Activated naive CD4-positive, alpha-beta T cell treated with anti-CD3 and anti-CD28 coated beads, Interleukin-2, amount 50 U/mL, for 24 hours (primary cell): ENCODE data around the gene BDP1.
"Not testable (repeated sequence)": the region's sequence is repeated elsewhere in the genome, so short reads cannot be mapped to it uniquely, and the experiment has no call there.

Source experiments
- H3K27ac Mint-ChIP-seq: one replicate; pipeline ENCODE4 v1.8.0; 2021; ENCODE audit warnings: mild to moderate bottlenecking, mixed read lengths
- H3K27me3 Mint-ChIP-seq: one replicate; pipeline ENCODE4 v1.8.0; 2021; ENCODE audit warnings: mixed read lengths
- H3K36me3 Mint-ChIP-seq: one replicate; pipeline ENCODE4 v1.8.0; 2021; ENCODE audit warnings: mixed read lengths
- H3K4me1 Mint-ChIP-seq: one replicate; pipeline ENCODE4 v1.8.0; 2021; ENCODE audit warnings: mixed read lengths
- H3K4me3 Mint-ChIP-seq: one replicate; pipeline ENCODE4 v1.8.0; 2021; ENCODE audit warnings: mild to moderate bottlenecking, mixed read lengths
- H3K9me3 Mint-ChIP-seq: one replicate; pipeline ENCODE4 v1.8.0; 2021; ENCODE audit warnings: mixed read lengths

Gene BDP1

DNA sequence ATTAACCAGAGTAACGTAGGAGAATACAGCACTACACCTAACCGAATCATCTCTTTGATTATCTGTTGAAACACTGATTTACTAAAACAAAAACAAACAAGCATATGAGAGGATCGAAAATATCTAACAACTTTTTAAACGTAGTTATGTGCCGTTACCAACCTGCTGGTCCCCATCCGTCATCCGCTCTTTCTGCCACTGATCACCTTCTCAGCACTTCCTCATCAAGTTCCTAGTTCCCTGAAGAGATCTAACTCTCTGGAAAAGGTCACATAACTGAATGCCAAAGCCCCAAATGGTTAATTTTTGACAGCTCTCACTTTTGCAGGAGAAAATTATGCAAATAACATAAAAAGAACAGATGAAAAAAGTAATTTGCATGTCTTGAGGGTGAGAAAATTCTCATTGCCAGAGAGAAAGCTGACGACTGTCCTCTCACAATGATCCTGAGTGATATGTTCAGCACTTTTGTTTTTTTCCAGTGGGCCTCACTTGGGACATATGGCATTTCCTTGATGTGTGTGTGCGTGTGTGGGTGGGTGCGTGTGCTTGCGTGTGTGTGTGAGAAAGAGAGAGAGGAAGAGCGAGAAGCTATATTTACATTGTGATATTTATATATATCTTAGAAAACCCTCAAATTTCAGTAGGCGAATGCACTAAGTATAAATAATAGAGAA is 8.8 kb upstream of the BDP1 start:
- H3K27me3 Mint-ChIP-seq = peaks cover 21% of the 10 kb centered on the region
- H3K4me1 Mint-ChIP-seq = peaks cover 14% of the 10 kb centered on the region
- H3K4me3 Mint-ChIP-seq = peak overlapping the region; percentile 49
- H3K9me3 Mint-ChIP-seq, H3K36me3 Mint-ChIP-seq, H3K27ac Mint-ChIP-seq: not testable (repeated sequence)

DNA sequence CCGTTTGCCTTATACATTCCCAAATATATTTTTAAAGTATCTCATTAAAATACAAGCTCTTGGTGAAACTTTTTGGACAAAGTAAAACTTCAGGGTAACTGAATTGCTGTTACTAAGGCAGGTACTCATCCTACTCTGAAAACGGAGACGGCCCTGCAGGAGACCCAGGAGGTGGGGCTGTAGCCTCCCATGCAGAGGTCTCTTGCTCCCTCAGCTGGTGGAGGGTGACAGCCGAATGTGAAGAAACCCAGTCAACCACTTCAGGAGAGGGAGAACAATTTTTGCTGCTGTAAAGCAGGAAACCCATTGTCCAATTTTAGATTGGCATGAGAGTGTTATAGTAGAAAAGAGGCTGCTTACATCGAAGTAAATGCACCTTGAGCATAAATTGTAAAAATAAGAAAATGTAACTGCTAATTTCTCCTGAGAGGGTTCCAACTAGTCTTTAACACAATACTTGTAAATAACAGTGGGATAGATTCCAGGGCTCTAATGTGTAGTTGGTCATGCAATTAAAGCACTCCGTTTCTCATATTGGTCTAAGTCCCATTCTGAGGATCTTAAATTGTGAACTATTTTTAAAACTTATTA is 8.1 kb upstream of the BDP1 start:
- not testable (repeated sequence) for H3K36me3 Mint-ChIP-seq, H3K27ac Mint-ChIP-seq, H3K4me3 Mint-ChIP-seq, H3K9me3 Mint-ChIP-seq
- H3K27me3 Mint-ChIP-seq = peaks cover 23% of the 10 kb centered on the region
- H3K4me1 Mint-ChIP-seq = peaks cover 14% of the 10 kb centered on the region

DNA sequence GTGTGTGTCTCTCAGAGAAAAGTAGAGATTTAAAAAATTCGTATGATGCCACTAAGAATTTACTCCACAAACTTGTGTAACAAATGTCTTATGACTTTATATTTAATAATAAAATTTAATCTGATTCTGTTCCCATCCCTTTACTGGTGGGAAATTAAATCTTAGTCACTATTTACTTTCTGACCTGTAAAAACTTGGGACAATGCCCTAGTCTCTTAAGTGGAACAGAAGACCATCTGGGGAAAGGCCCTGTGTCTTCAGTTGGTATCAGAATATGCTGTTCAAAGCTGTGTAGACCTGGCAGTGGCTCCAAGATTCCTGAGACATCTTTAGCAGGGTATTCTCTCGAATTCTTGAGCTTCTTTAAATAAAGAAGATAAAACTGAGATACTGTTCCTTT is 2.6 kb upstream of the BDP1 start:
- peaks cover 17% of the 10 kb centered on the region for H3K4me1 Mint-ChIP-seq
- no peak overlapping the region for H3K4me3 Mint-ChIP-seq
- peaks cover 11% of the 10 kb centered on the region for H3K27me3 Mint-ChIP-seq
- no peaks in the 10 kb centered on the region for H3K9me3 Mint-ChIP-seq
- peaks cover 5% of the 10 kb centered on the region for H3K36me3 Mint-ChIP-seq
- no peak overlapping the region for H3K27ac Mint-ChIP-seq

DNA sequence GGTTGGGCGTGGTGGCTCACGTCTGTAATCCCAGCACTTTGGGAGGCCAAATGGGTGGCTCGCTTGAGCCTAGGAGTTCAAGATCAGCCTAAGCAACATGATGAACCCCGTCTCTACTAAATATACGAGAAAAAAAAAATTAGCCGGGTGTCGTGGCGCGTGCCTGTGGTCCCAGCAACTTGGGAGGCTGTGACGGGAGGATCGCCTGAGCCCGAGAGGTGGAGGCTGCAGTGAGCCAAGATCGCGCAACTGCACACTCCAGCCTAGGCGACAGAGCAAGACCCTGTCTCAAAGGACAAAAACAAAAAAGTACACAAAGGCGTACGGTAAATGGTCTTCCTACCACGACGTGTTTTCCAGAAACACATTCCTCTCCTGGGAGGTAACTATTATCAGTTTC is 538 bp upstream of the BDP1 start:
- Mint-ChIP-seq H3K27me3 (peaks cover 9% of the 10 kb centered on the region), H3K4me1 (peaks cover 24% of the 10 kb centered on the region), H3K4me3 (peak overlapping the region; percentile 91), H3K27ac (peak overlapping the region; percentile 99), H3K9me3 (no peaks in the 10 kb centered on the region), H3K36me3 (peaks cover 11% of the 10 kb centered on the region)

DNA sequence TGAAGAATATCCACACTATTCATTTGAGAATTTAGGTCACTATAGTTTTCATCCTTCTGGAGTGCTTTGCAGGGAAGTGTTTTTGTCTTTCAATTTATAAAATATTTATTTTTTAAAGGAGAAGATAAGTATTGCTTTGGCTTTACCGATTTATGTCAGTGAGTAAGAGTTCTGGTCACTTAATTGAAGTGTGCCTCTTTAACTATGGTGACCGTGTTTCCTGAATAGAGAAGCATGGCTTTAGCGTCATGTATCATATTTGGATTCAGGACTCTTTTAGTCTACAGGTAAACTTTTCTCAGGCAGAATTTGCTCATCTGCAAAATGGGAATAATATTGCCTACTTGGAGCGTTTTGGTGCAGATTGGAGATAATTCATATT is 902 bp downstream of the BDP1 start:
- H3K27ac Mint-ChIP-seq = peak overlapping the region; percentile 94
- peaks cover 4% of the 10 kb centered on the region for H3K27me3 Mint-ChIP-seq
- H3K9me3 Mint-ChIP-seq = no peaks in the 10 kb centered on the region
- H3K36me3 Mint-ChIP-seq = peaks cover 11% of the 10 kb centered on the region
- peak overlapping the region; percentile 91 for H3K4me3 Mint-ChIP-seq
- H3K4me1 Mint-ChIP-seq = peaks cover 24% of the 10 kb centered on the region

DNA sequence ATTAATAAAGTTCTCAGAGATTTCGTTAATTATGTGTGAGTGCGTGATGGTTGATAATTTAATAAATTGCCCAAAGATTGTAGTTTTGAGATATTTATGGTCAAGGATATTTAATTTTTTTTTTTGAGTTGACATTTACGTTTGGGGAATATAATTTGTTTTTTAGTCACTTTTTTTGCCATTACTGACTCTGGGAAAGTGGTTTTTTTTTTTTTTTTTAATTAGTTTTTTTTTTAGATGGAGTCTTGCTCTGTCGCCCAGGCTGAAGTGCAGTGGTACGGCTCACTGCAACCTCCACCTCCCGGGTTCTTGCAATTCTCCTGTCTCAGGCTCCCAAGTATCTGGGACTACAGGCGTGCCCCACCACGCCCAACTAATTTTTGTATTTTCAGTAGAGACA is 1.7 kb downstream of the BDP1 start:
- H3K4me1 Mint-ChIP-seq = peaks cover 24% of the 10 kb centered on the region
- peak overlapping the region; percentile 91 for H3K4me3 Mint-ChIP-seq
- peaks cover 1% of the 10 kb centered on the region for H3K27me3 Mint-ChIP-seq
- H3K9me3 Mint-ChIP-seq = no peaks in the 10 kb centered on the region
- H3K36me3 Mint-ChIP-seq = peaks cover 11% of the 10 kb centered on the region
- H3K27ac Mint-ChIP-seq = peak overlapping the region; percentile 46

DNA sequence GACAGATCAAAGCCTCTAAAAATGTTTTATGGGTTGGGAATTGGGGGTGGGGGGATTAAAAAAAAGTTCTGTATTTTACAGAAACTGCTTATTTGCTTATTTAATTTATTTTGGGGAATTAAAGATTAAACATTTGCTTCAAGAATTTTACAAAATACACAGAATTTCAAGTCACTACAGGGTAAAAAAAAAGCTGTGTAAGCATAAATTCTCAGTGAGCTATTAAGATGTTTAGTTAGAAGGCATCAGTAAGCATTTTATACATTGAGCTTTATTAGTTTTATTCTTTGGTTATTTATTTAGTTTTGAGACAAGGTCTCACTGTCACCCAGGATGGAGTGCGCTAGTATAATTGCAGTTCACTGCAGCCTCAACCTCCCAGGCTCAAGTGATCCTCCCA is 5.2 kb downstream of the BDP1 start:
- Mint-ChIP-seq H3K4me3 (no peak overlapping the region), H3K9me3 (no peaks in the 10 kb centered on the region), H3K4me1 (peaks cover 21% of the 10 kb centered on the region), H3K36me3 (peaks cover 11% of the 10 kb centered on the region), H3K27me3 (no peaks in the 10 kb centered on the region), H3K27ac (no peak overlapping the region)

DNA sequence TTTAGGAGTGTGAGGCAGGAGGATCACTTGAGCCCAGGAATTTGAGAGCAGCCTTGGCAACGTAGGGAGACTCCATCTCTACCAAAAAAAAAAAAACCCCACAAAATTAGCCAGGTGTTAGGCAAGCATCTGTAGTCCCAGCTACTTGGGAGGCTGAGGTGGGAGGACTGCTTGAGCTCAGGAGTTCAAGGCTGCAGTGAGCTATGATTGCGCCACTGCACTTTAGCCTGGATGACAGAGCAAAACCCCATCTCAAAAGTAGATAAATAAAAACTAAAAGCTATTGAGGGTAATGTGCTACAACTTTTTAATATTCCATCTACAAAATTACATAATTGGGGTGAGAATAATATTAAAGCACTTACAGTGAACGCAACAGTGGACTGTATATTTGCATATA is 5.9 kb downstream of the BDP1 start:
- no peak overlapping the region for H3K27ac Mint-ChIP-seq
- H3K27me3 Mint-ChIP-seq = no peaks in the 10 kb centered on the region
- no peak overlapping the region for H3K4me3 Mint-ChIP-seq
- H3K4me1 Mint-ChIP-seq = peaks cover 22% of the 10 kb centered on the region
- peaks cover 12% of the 10 kb centered on the region for H3K36me3 Mint-ChIP-seq
- no peaks in the 10 kb centered on the region for H3K9me3 Mint-ChIP-seq

DNA sequence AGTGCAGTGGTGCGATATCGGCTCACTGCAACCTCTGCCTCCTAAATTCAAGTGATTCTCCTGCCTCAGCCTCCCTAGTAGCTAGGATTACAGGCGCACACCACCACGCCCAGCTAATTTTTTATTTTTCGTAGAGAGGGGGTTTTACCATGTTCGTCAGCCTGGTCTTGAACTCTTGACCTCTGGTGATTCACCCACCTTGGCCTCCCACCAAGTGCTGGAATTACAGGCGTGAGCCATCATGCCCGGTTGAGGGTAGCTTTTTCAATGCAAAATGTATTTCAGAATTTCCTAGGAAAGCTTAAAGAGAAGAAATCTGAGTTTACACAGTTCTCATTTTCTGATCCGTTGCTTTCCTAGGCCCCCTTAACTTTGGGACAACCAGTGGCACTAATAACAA is 15.7 kb downstream of the BDP1 start:
- Mint-ChIP-seq H3K9me3 (no peaks in the 10 kb centered on the region), H3K4me1 (peaks cover 14% of the 10 kb centered on the region), H3K36me3 (peaks cover 3% of the 10 kb centered on the region), H3K27me3 (no peaks in the 10 kb centered on the region), H3K4me3 (no peak overlapping the region), H3K27ac (no peak overlapping the region)

DNA sequence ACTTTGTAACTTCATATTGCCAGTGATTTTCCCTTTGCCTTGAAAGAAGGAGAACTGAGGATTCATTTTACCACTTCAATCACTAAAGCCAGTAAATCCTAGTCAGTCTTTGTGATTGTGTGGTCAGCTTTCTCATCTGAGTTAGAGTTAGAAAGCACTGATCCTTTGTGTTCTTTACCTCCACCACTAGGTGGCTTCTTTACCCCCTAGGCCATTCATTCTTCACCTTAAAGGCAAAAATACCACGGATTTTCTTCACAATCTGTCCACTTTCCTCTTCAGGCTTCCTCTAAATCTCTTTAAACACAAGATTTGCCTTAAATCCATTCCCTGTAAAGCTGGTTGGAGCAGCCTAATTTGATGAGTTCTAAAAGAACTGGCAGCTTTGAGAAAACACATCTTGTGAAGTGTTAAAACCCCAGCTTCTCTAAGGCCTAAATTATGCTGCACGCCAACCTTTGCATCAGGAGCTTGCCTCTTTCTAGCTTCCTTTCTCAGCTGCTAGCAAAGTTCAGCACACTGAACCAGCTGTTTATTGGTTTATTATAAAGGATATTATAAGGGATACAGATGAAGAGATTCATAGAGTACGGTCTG is 20.4 kb downstream of the BDP1 start:
- no peaks in the 10 kb centered on the region for H3K9me3 Mint-ChIP-seq
- H3K4me3 Mint-ChIP-seq = no peak overlapping the region
- H3K27me3 Mint-ChIP-seq = no peaks in the 10 kb centered on the region
- peaks cover 6% of the 10 kb centered on the region for H3K36me3 Mint-ChIP-seq
- peaks cover 14% of the 10 kb centered on the region for H3K4me1 Mint-ChIP-seq
- no peak overlapping the region for H3K27ac Mint-ChIP-seq

DNA sequence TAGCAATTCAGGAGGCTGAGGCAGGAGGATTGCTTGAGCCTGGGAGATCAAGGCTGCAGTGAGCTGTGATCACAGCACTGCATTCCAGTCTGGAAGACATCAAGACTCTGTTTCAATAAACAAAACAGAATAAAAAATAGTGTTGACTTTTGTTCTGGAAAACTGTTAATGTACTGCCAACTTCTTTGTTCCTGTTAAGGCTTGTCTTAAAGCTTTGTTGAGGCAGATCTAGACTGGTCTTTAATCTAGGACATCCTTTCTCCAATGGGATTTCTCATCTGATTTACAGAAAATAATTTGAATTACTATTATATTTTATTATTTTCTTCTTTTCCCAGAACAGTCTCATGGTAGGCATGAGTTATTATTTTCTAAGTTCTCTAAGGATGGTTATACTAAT is 26.0 kb downstream of the BDP1 start:
- Mint-ChIP-seq H3K36me3 (peaks cover 19% of the 10 kb centered on the region), H3K4me3 (no peak overlapping the region), H3K27me3 (no peaks in the 10 kb centered on the region), H3K9me3 (no peaks in the 10 kb centered on the region), H3K27ac (no peak overlapping the region), H3K4me1 (peaks cover 20% of the 10 kb centered on the region)

DNA sequence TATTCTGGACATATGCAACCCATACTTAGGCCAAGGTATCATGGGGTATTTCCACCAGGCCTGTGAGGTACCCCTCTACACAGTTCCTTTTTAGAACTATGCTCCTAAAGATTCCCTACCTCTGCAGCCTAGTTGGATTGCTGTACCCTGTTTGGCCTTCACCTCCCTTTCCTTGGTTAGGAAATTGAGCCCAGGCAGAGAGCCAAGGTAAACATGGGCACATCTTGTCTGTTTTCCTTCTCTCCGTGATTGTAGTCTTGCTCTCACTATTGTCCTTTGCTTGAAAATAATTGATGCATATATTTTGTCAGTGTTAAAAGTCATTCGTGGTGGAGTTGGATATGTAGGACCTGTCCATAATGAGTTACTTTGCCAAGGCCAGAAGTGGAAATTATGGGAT is 26.7 kb downstream of the BDP1 start:
- Mint-ChIP-seq H3K36me3 (peaks cover 21% of the 10 kb centered on the region), H3K4me3 (no peak overlapping the region), H3K27ac (no peak overlapping the region), H3K9me3 (no peaks in the 10 kb centered on the region), H3K27me3 (no peaks in the 10 kb centered on the region), H3K4me1 (peaks cover 20% of the 10 kb centered on the region)

DNA sequence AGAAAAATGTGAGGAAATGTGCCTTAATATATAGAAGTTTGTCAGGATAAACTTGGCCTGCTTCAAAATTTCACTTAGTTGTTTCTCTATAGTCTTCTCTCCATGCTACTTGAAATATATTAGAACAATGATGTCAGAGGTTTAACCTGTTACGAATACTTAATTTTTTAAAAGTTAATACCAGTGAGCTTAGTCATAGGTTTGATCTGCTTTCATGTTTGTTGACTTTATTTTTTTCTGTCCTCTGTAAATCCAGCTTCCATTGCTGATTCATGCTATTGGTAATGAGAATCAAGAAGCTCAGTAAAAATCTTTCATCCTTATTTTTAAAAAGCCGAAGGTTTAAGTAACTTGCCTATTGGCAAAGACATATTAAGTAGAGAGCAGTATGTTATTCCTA is 27.9 kb downstream of the BDP1 start:
- Mint-ChIP-seq H3K4me1 (peaks cover 20% of the 10 kb centered on the region), H3K4me3 (no peak overlapping the region), H3K9me3 (no peaks in the 10 kb centered on the region), H3K36me3 (peaks cover 21% of the 10 kb centered on the region), H3K27me3 (no peaks in the 10 kb centered on the region), H3K27ac (no peak overlapping the region)

DNA sequence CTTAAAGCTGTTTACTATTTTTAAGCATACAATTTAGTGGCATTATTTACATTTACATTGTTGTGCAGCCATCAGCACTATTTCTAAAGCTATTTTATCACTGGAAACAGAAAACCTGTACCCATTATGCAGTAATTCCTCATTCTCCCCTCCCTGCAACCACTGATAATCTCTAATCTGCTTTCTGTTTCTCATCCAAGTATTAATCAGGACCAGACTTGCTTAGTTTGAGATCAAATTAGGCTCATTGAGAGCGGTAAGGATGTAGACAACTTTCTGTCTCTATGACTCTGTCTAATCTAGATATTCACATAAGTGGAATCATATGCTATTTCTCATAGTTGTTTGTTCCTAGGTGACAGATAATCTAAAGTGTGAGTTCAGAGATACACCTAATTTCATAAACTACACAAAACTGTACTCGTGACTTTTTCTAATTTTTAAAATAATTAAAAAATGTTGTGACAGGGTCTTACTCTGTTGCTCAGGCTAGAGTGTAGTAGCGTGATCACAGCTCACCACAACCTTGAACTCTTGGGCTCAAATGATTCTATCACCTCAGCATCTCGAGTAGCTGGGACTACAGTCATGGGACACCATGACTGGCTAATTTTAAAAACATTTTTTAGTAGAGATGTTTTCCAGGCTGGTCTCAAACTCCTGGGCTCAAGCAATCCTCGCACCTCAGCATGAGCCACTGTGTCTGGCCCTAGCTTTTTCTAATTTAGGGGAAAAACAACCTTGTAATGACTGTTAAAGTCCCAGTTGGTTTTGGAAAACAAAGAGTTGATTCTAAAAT is 37.6 kb downstream of the BDP1 start:
- peaks cover 29% of the 10 kb centered on the region for H3K36me3 Mint-ChIP-seq
- H3K9me3 Mint-ChIP-seq = no peaks in the 10 kb centered on the region
- H3K4me3 Mint-ChIP-seq = no peak overlapping the region
- H3K27me3 Mint-ChIP-seq = no peaks in the 10 kb centered on the region
- peaks cover 3% of the 10 kb centered on the region for H3K4me1 Mint-ChIP-seq
- no peak overlapping the region for H3K27ac Mint-ChIP-seq

DNA sequence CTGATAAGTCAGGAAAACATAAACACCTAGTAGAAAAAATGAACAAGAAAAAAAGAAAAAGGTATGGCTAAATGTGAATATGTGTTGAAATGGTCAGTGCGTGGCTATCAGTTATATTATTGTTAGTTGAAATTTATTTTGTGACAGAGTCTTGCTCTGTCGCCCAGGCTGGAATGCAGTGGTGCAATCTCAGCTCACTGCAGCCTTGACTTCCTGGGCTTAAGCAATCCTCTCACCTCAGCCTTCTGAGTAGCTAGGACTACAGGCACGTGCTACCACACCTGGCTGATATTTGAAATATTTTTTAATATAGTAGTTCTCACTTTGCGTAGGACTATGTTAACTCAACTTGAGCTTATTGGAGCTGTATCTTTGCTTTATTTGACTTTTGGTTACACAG is 38.8 kb downstream of the BDP1 start:
- H3K27ac Mint-ChIP-seq, H3K4me1 Mint-ChIP-seq, H3K4me3 Mint-ChIP-seq, H3K27me3 Mint-ChIP-seq, H3K9me3 Mint-ChIP-seq: not testable (repeated sequence)
- peaks cover 29% of the 10 kb centered on the region for H3K36me3 Mint-ChIP-seq

DNA sequence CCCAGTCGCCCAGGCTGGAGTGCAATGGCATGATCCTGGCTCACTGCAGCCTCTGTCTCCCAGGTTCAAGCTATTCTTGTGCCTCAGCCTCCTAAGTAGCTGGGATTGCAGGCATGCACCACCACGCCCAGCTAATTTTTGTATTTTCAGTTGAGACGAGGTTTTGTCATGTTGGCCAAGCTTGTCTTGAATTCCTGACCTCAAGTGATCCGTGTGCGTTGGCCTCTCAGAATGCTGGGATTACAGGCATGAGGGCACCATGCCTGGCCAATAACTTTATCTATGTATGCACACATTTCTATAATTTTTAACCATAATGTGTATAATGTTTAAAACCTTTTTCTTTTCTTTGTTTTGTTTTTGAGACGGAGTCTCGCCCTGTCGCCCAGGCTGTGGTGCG is 43.3 kb downstream of the BDP1 start:
- H3K27me3 Mint-ChIP-seq, H3K4me3 Mint-ChIP-seq, H3K4me1 Mint-ChIP-seq, H3K9me3 Mint-ChIP-seq, H3K27ac Mint-ChIP-seq: not testable (repeated sequence)
- peaks cover 19% of the 10 kb centered on the region for H3K36me3 Mint-ChIP-seq
